ENCODE data around the gene INPP5D. TPM values are rescaled to one million over a fixed set of nuclear protein-coding genes. Genes with fewer than 3 reads are reported as not detected.

INPP5D gene
- total RNA-seq, 2 donors from 2014 or later: 0.66 to 3.0 TPM

GRCh38 chr2:233202531-233202944 lies 142.4 kb downstream of the INPP5D start:
- DNase-seq: no peak
- Histone ChIP-seq H3K4me3 (ENCODE audit: low read length) (no peak overlapping the region), H3K27me3 (ENCODE audit: control insufficient read depth, insufficient read depth, low read length, poor library complexity, severe bottlenecking) (no peaks in the 10 kb centered on the region), H3K27ac (ENCODE audit: low read depth, low read length) (no peak overlapping the region), H3K9ac (ENCODE audit: extremely low read depth, low read length, poor library complexity, severe bottlenecking) (no peak overlapping the region), H3K36me3 (ENCODE audit: control insufficient read depth, insufficient read depth, low read length) (no peaks in the 10 kb centered on the region), H3K9me3 (ENCODE audit: control insufficient read depth, low read length) (no peaks in the 10 kb centered on the region), H3K4me1 (ENCODE audit: control insufficient read depth, insufficient read depth, low read length) (no peaks in the 10 kb centered on the region)
- 87 to 94% methylated on average over 4 to 5 of the region's 5 CpGs for WGBS, 2 experiments (ENCODE audit: insufficient coverage in 1 of 2, insufficient read length in 1 of 2)
- Mint-ChIP-seq H3K27me3 (ENCODE audit: insufficient read depth) (no peaks in the 10 kb centered on the region), H3K9me3 (peaks cover 21% of the 10 kb centered on the region), H3K36me3 (ENCODE audit: low read depth) (peaks cover 5% of the 10 kb centered on the region), H3K4me3 (no peak overlapping the region), H3K27ac (no peak overlapping the region), H3K4me1 (no peaks in the 10 kb centered on the region)
- TF ChIP-seq CTCF (conservative IDR thresholded peaks at IDR 0.05): no peak

- no peak overlapping the region for H3K4me3 Mint-ChIP-seq
- Histone ChIP-seq H3K36me3 (ENCODE audit: control insufficient read depth, insufficient read depth, low read length) (no peaks in the 10 kb centered on the region), H3K9me3 (ENCODE audit: control insufficient read depth, low read length) (no peaks in the 10 kb centered on the region), H3K4me3 (ENCODE audit: low read length) (no peak overlapping the region), H3K27ac (ENCODE audit: low read depth, low read length) (no peak overlapping the region), H3K27me3 (ENCODE audit: control insufficient read depth, insufficient read depth, low read length, poor library complexity, severe bottlenecking) (no peaks in the 10 kb centered on the region), H3K4me1 (ENCODE audit: control insufficient read depth, insufficient read depth, low read length) (no peaks in the 10 kb centered on the region), H3K9ac (ENCODE audit: extremely low read depth, low read length, poor library complexity, severe bottlenecking) (no peak overlapping the region)
- peaks cover 5% of the 10 kb centered on the region for H3K36me3 Mint-ChIP-seq (ENCODE audit: low read depth)
- 92% methylated on average over 5 of the region's 5 CpGs; no CpG with 5 or more reads in 1 of the 2 experiments for WGBS, 2 experiments (ENCODE audit: insufficient coverage in 1 of 2, insufficient read length in 1 of 2)
- H3K9me3 Mint-ChIP-seq: peaks cover 21% of the 10 kb centered on the region
- no peak for TF ChIP-seq CTCF (conservative IDR thresholded peaks at IDR 0.05)
- H3K27ac Mint-ChIP-seq: no peak overlapping the region
- DNase-seq: no peak
- H3K27me3 Mint-ChIP-seq (ENCODE audit: insufficient read depth): no peaks in the 10 kb centered on the region
- no peaks in the 10 kb centered on the region for H3K4me1 Mint-ChIP-seq
Observed at GRCh38 chr2:233203060-233203459, 142.9 kb downstream of the INPP5D start.

GRCh38 chr2:233204286-233204936 lies 144.3 kb downstream of the INPP5D start:
- Histone ChIP-seq H3K27me3 (ENCODE audit: control insufficient read depth, insufficient read depth, low read length, poor library complexity, severe bottlenecking) (no peaks in the 10 kb centered on the region), H3K4me3 (ENCODE audit: low read length) (no peak overlapping the region), H3K9me3 (ENCODE audit: control insufficient read depth, low read length) (no peaks in the 10 kb centered on the region), H3K4me1 (ENCODE audit: control insufficient read depth, insufficient read depth, low read length) (no peaks in the 10 kb centered on the region), H3K36me3 (ENCODE audit: control insufficient read depth, insufficient read depth, low read length) (no peaks in the 10 kb centered on the region), H3K27ac (ENCODE audit: low read depth, low read length) (no peak overlapping the region), H3K9ac (ENCODE audit: extremely low read depth, low read length, poor library complexity, severe bottlenecking) (no peak overlapping the region)
- H3K4me3 Mint-ChIP-seq: no peak overlapping the region
- DNase-seq: no peak
- WGBS, 2 experiments (ENCODE audit: insufficient coverage in 1 of 2, insufficient read length in 1 of 2): 97 to 98% methylated on average over 33 to 50 of the region's 50 CpGs
- peaks cover 21% of the 10 kb centered on the region for H3K9me3 Mint-ChIP-seq
- H3K27ac Mint-ChIP-seq: no peak overlapping the region
- no peak for TF ChIP-seq CTCF (conservative IDR thresholded peaks at IDR 0.05)
- no peaks in the 10 kb centered on the region for H3K27me3 Mint-ChIP-seq (ENCODE audit: insufficient read depth)
- peaks cover 4% of the 10 kb centered on the region for H3K4me1 Mint-ChIP-seq
- H3K36me3 Mint-ChIP-seq (ENCODE audit: low read depth): peaks cover 5% of the 10 kb centered on the region
